SK-N-SH (cell line): ENCODE results near the gene CHST15.

Experiments
- CTCF ChIP-seq: fragments of 200-600 bp; sonication (generic); IDR thresholded peaks from 2 replicates; pipeline ENCODE4 v1.6.1; 2017; ENCODE audit warnings: antibody characterized with exemption, mild to moderate bottlenecking, moderate library complexity
- ELF1 ChIP-seq: IDR thresholded peaks from 2 replicates; pipeline ENCODE4 v1.4.0; 2012
- EP300 ChIP-seq, 2 experiments: IDR thresholded peaks; 2 replicates each; pipeline versions ENCODE4 v1.4.0 to v1.6.1; 2012; ENCODE audit warnings: borderline replicate concordance in 1 of 2, low read depth in 1 of 2, low read length in 1 of 2
- FOSL2 ChIP-seq: IDR thresholded peaks from 2 replicates; pipeline ENCODE4 v1.4.0; 2012; ENCODE audit warnings: low read depth, mild to moderate bottlenecking, moderate library complexity, borderline replicate concordance
- MAX ChIP-seq: IDR thresholded peaks from 2 replicates; pipeline ENCODE4 v1.4.0; 2012; ENCODE audit warnings: low read depth
- NFIC ChIP-seq: IDR thresholded peaks from 2 replicates; pipeline ENCODE4 v1.4.0; 2012; ENCODE audit warnings: borderline replicate concordance
- REST ChIP-seq: IDR thresholded peaks from 2 replicates; pipeline ENCODE4 v1.6.1; 2012; ENCODE audit warnings: mild to moderate bottlenecking, low read depth, low read length, moderate library complexity
- SIN3A ChIP-seq: IDR thresholded peaks from 2 replicates; pipeline ENCODE4 v1.6.1; 2012; ENCODE audit warnings: low read depth, mild to moderate bottlenecking, low read length, moderate library complexity, borderline replicate concordance
- SMC3 ChIP-seq: IDR thresholded peaks from 2 replicates; pipeline ENCODE4 v1.6.1; 2012; ENCODE audit warnings: low read depth, low read length, improper control_type of control experiment
- TEAD4 ChIP-seq: IDR thresholded peaks from 2 replicates; pipeline ENCODE4 v1.4.0; 2012; ENCODE audit warnings: mild to moderate bottlenecking, borderline replicate concordance; ENCODE audit not compliant: insufficient read depth
- USF1 ChIP-seq: IDR thresholded peaks from 2 replicates; pipeline ENCODE4 v1.4.0; 2012; ENCODE audit warnings: low read depth, borderline replicate concordance
- USF2 ChIP-seq: fragments of 150-350 bp; IDR thresholded peaks from 2 replicates; pipeline ENCODE4 v1.6.1; 2017; ENCODE audit warnings: antibody characterized with exemption, low read length, low read depth, borderline replicate concordance
- YY1 ChIP-seq: IDR thresholded peaks from 2 replicates; pipeline ENCODE4 v1.4.0; 2012; ENCODE audit warnings: low read depth, mild to moderate bottlenecking

- TF ChIP-seq CTCF = no peak
- no peak for TF ChIP-seq YY1
- no peak for TF ChIP-seq SMC3
- no peak for TF ChIP-seq FOSL2
- no peak for TF ChIP-seq EP300 (IDR thresholded peaks at IDR 0.05; ENCODE audit: borderline replicate concordance in 1 of 2, low read depth in 1 of 2, low read length in 1 of 2)
- no peak for TF ChIP-seq TEAD4
- TF ChIP-seq SIN3A = no peak
- no peak for TF ChIP-seq USF1
- no peak for TF ChIP-seq USF2
- no peak for TF ChIP-seq NFIC
- TF ChIP-seq MAX = no peak
- TF ChIP-seq REST = no peak
- TF ChIP-seq ELF1 = no peak
These were observed 30.8 kb upstream of the CHST15 start for GRCh38 chr10:124124123-124124768.
